NT2/D1 (cell line): ENCODE results near the gene CDH4.

Experiments used
- SUZ12 ChIP-seq: IDR thresholded peaks from 2 replicates; pipeline ENCODE4 v1.6.1; 2011; ENCODE audit not compliant: insufficient read length, insufficient read depth; ENCODE audit errors: extremely low read depth
- YY1 ChIP-seq: IDR thresholded peaks from 2 replicates; pipeline ENCODE4 v1.6.1; 2011; ENCODE audit not compliant: insufficient read length, insufficient read depth
- ZNF274 ChIP-seq: IDR thresholded peaks from 2 replicates; pipeline ENCODE4 v1.6.1; 2011; ENCODE audit warnings: mild to moderate bottlenecking, low read depth, low read length

- no peak for TF ChIP-seq YY1
- no peak for TF ChIP-seq ZNF274
- no peak for TF ChIP-seq SUZ12
Observed at GRCh38 chr20:61814726-61815125, 562.7 kb downstream of the CDH4 start.
